Stimulated activated CD8-positive, alpha-beta memory T cell treated with anti-CD3 and anti-CD28 coated beads, Interleukin-7, amount 100 ng/mL, for 4 hours (primary cell): ENCODE results near the gene CEMIP.

Experiments
- DNase-seq, 2 donors: peaks; one replicate each; pipeline ENCODE4 v3.0.0-alpha.2; 2020; ENCODE audit warnings: low read depth in 2 of 2

CEMIP gene

GRCh38 chr15:80778964-80779657 lies at the start of gene CEMIP:
Gene CEMIP (plus strand): TSS chr15:80779370. CDS start chr15:80873880, 94,510 bp downstream.
- DNase-seq: no peak

DNA sequence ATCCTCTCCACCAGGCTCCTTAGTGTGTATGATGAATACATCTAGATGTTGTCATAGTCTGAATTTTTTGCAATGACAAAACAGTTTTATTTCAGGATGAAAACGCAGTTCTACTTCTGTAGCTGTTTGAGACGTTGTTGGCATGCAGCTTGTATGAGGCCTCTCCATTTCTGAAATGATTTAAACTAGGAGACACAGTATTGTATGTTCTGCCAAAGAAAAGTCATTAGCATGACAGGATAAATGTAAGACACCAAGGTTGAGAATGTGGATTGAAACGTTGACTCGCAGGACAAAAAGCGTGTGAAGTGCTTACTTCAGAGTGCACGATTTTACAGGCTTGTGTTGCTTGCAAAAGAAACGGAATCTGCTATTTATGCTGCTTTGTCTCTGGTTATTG lies 48.8 kb upstream of the CEMIP start:
- no peak for DNase-seq

DNA sequence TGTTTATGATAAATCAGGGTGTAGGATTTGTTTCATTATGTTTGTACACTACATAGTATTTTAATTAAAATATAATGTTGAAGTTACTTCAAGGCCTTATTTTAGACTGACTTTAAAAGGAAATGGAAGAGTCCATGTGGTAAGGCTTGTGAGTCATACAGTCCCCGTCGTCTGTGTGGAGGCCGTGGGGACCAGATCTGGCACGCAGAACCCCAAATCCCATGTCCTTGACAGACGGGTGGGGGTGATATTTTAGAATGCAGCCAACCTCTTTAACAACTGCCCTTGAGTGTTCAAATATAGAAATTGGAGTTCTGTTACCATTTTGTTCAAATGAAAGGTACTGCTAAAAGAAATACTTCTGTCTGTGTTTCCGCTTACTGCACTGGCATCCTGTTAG lies 48.2 kb upstream of the CEMIP start:
- no peak for DNase-seq

DNA sequence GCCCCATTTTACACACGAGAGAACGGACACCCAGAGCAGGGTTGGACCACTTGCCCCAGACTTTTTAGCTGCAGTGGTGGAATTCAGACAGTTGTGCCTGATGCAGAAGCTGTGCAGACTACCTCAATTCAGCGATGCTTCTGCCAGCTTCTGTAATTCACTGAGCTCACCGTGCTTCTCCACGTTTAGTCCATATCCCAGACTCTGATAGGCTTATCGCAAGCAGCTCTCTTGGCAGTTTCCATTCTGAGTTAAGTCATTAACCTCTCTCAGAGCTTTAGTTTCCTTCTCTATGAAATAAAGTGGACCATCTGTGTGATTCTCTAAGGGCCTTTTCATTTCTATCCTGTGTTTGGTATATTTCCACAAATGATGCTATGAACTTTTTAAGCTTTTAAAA lies 47.0 kb upstream of the CEMIP start:
- no peak for DNase-seq

DNA sequence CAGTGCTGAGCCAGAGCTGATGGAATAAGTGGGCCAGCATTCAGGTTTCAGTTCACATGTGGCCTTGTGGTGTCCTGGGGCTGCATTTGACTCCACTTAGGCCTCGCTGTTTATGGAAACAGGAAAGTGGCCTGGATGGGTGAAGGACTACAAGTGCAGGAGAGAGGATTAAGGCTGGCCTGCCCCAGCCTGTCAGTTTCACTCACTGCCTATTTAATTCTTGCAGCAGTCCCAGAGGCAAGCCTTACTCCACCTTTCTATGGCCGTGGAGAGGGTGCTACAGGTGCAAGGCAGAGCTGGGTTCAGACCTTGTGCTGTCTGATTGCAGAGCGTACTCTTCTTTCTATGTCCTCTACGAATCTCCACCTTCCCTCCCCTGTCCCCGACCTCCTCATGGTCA lies 46.4 kb upstream of the CEMIP start:
- DNase-seq: no peak

DNA sequence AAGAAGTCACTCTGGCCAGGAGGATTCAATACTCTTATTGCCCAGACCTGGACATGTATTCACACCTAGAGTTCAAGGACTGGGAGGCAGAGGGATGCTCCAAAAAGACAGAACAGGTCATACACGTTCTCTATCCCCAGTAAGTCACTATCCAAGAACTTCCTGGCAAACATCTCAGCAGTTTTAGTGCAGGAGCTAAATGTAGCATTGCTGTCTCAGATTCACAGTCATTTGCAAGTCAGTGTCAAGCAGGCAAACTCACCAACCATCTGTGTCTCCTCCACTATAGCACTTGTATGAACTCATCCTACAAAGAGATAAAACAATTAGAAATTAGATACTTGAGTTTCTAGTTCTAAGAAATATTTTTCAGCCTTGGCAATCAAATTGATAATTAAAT lies 45.7 kb upstream of the CEMIP start:
- no peak for DNase-seq

DNA sequence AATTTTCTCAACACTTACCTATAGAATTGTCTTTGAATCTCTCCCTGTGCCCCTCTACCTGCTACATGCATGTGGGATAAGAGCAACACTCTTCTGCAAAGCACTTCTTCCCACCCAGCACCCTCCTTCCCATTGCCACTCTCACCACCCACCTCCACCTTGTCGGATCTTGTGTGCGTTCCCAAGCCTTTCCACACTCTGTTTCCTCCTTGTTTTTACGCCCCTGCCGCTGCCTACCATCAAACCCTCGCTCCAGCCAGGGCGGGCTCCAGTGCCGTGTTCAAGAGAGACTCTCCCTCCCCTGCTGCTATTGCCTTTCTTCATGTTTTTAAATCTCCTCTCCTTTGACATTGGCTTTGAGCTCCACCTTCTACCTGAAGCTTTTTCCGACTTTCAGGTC lies 43.8 kb upstream of the CEMIP start:
- DNase-seq: no peak

DNA sequence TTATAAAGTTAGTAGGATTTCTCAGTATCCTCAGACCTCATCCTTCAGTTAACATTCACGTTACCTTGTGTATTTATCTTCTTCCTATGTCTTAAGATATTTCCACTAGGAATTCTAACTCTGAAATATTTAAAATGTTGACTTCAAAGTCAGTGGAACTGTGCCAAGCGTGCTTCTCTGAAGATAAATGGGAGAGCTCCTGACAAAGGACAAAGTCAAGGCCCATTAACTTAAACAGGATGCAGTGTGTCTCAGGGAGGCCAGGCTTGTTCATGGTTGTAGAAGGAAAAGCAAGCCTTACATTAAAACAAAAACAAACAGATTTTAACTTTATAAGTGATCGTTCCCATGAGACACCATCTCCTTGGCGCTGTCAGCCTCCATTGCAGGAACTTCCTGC lies 42.6 kb upstream of the CEMIP start:
- no peak for DNase-seq

GRCh38 chr15:80739919-80740318 lies 39.3 kb upstream of the CEMIP start:
- no peak for DNase-seq

GRCh38 chr15:80742081-80742480 lies 37.1 kb upstream of the CEMIP start:
- no peak for DNase-seq

- no peak for DNase-seq
Measured at GRCh38 chr15:80743189-80743833, 35.9 kb upstream of the CEMIP start.

DNA sequence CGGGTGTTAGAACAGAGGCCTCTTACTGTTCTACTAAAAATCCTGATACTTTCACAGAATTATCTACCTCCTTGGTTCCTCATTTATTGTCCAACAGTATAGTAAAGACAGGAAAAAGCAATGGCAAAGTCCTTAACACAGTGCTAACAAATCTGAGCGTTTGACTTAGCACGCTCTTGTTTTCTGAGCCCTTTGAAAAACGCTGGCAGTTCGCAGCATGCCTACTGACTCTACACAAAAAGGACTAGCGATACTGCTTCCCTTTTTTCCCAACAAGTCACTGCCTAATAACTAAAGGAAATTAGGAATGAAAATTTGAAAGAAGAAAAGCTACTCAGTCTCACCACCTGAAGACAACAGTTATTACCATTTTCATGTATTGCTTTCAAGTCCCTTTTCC lies 34.8 kb upstream of the CEMIP start:
- no peak for DNase-seq

- DNase-seq: no peak
Measured at GRCh38 chr15:80744826-80745225, 34.3 kb upstream of the CEMIP start.

DNA sequence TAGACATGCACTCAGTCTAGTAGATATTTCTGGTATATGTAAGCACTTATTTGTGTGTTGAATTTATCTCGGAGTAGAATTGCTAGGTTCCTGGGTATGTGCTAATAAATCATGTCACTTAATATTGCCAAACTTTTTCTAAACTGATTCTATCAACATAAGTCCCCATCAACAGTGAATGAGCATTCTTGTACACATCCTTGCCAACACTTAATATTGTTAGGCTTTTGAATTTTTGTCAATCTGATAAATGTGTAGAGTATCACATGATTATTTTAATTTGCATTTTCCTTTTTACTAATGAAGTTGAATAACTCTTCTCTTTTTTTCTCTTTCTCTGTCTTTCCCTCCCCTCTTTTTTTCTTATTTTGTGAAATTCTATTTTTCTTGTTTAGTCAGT lies 33.3 kb upstream of the CEMIP start:
- DNase-seq: no peak

- DNase-seq: no peak
Measured at GRCh38 chr15:80747317-80748053, 31.7 kb upstream of the CEMIP start.

- no peak for DNase-seq
Measured at GRCh38 chr15:80749589-80749988, 29.6 kb upstream of the CEMIP start.

DNA sequence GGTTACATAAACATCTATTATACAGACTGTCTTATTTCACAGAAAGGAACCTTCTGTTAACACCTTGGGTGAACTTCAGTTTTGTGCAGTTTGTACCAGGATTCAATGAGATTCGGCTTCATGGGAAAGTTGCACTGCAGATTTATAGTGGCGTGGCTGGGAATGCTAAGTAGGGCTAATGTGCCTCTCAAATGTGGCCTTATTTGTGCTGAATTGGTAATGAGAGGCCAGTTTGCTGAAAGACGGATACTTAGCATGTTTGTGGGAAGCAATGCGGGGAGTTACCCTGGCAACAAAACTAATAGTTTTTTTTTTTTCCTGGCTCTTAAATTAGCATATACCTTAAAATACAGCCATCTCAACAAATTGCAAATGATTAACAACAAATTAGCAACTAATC lies 28.6 kb upstream of the CEMIP start:
- no peak for DNase-seq

GRCh38 chr15:80752204-80752603 lies 27.0 kb upstream of the CEMIP start:
- DNase-seq: no peak

DNA sequence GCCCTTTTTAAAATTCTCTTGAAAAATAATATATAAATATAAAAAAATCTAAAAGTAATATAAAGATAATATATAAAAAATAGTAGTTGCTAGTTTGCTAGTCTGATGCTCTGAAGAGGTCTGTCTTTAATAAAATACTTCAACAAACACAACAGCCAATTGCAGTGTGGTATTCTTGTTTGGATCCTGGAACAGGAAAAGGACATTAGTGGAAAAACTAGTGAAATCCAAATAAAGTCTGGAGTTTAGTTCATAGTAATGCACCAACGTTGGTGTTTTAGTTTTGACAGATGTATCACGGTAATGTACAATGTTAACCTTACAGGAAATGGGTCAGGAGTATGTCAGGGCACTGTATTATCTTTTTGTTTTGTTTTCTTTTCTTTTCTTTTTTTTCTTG lies 26.0 kb upstream of the CEMIP start:
- no peak for DNase-seq

- no peak for DNase-seq
Measured at GRCh38 chr15:80754014-80754413, 25.2 kb upstream of the CEMIP start.

DNA sequence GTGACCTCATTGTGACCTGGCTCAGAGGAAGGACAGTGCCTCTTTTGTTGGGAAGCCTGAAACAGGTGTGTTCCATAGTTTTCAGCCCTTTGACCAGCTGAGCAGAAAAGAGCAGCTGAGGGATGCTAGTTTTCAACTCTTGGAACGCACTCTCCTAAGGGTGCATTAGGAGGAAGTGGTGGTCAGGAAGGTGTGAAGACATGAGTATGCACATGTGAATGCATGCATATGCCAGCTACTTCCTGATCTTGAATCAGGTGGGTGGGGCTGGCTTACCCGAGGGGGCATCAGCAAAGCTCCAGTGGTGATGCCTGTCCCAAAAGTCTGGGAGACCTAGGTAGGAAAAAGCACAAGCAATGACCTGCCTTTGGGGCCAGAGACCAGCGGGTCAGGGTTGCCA lies 23.3 kb upstream of the CEMIP start:
- no peak for DNase-seq

GRCh38 chr15:80758130-80758745 lies 20.9 kb upstream of the CEMIP start:
- DNase-seq: no peak

- no peak for DNase-seq
Measured at GRCh38 chr15:80760960-80761359, 18.2 kb upstream of the CEMIP start.
